HepG2 (cell line): ENCODE data around the gene ITGB7. TPM values are rescaled to one million over a fixed set of nuclear protein-coding genes. Genes with fewer than 3 reads are reported as not detected.

ENCODE experiments used
- ATAC-seq: fragments of 200-7000 bp; cut with Tn5 transposase; 3 replicates; pipeline ENCODE4 v1.9.1; 2020; ENCODE audit warnings: mild to moderate bottlenecking, moderate library complexity
- BruUV-seq: library from RNA; stranded (reverse); fragments of 400-500 nt; replicated peaks from 2 replicates; lab custom pipeline; 2021; lab: Mats Ljungman, UMichigan
- CTCF ChIA-PET: fragments of 300-600 bp; formaldehyde crosslinking; extraction: SDS; loops from one replicate; lab custom pipeline; 2021; ENCODE audit warnings: low total read pairs, inconsistent platforms, low intra/inter-chr PET ratio; lab: Yijun Ruan, JAX
- POLR2A ChIA-PET: fragments of 350-600 bp; sonication (Branson Sonifier 250); formaldehyde crosslinking; loops from one replicate; lab custom pipeline; 2020; ENCODE audit warnings: antibody characterized with exemption, inconsistent platforms; lab: Yijun Ruan, JAX
- DNase-seq: peaks from one replicate; pipeline ENCODE4 v3.0.0-alpha.2; 2015; ENCODE audit warnings: low spot score
- FAIRE-seq: peaks from 3 replicates; lab custom pipeline; 2011; peaks lifted over from hg19 to GRCh38; lab: Jason Lieb, UNC
- H2AFZ ChIP-seq: one replicate; pipeline ENCODE4 v1.6.1; 2011; ENCODE audit warnings: low read length, inconsistent platforms
- H3K27ac ChIP-seq: fragments of 300-600 bp; 3 replicates; pipeline ENCODE4 v1.8.0; 2011; ENCODE audit warnings: mixed run types, mild to moderate bottlenecking, mixed read lengths, low read length, inconsistent platforms; ENCODE audit not compliant: insufficient read depth; ENCODE audit errors: extremely low read length
- H3K27me3 ChIP-seq, 2 experiments: fragments of 200-600 bp in 1 of 2; 2 replicates in 1 of 2; 3 replicates in 1 of 2; pipeline versions ENCODE4 v1.6.0 to v1.8.0; 2011; ENCODE audit warnings: low read length in 2 of 2, mild to moderate bottlenecking in 2 of 2, moderate library complexity in 2 of 2, inconsistent platforms in 1 of 2; ENCODE audit not compliant: insufficient read depth in 2 of 2, control insufficient read depth in 1 of 2
- H3K36me3 ChIP-seq, 2 experiments: fragments of 200-600 bp in 1 of 2; replicated peaks in 1 of 2; 2 replicates in 1 of 2; 3 replicates in 1 of 2; pipeline versions ENCODE4 v1.5.1 to v1.8.0; 2011; ENCODE audit warnings: low read length in 2 of 2, inconsistent platforms in 1 of 2; ENCODE audit not compliant: insufficient read depth in 2 of 2, control insufficient read depth in 1 of 2
- H3K4me1 ChIP-seq: 2 replicates; pipeline ENCODE4 v1.5.1; 2012; ENCODE audit warnings: low read length, inconsistent platforms; ENCODE audit not compliant: insufficient read depth
- H3K4me2 ChIP-seq: 2 replicates; pipeline ENCODE4 v1.6.0; 2011; ENCODE audit warnings: low read depth, low read length, inconsistent platforms
- H3K4me3 ChIP-seq, 3 experiments: fragments of 200-600 bp in 1 of 3; sonication (generic), shearing (Covaris generic) in 1 of 3; replicated peaks in 1 of 3; 2 replicates each; pipeline ENCODE4 v1.5.1; 2011 to 2016; ENCODE audit warnings: low read length in 3 of 3, inconsistent platforms in 2 of 3, low read depth in 2 of 3, mild to moderate bottlenecking in 2 of 3, control low read depth in 1 of 3, mixed read lengths in 1 of 3; ENCODE audit not compliant: insufficient read depth in 1 of 3
- H3K79me2 ChIP-seq: one replicate; pipeline ENCODE4 v1.6.1; 2011; ENCODE audit warnings: low read length, inconsistent platforms; ENCODE audit not compliant: insufficient read depth
- H3K9ac ChIP-seq: 2 replicates; pipeline ENCODE4 v1.6.0; 2011; ENCODE audit warnings: mild to moderate bottlenecking, low read depth, low read length, inconsistent platforms; ENCODE audit not compliant: insufficient read depth
- H3K9me3 ChIP-seq: 2 replicates; pipeline ENCODE4 v1.5.1; 2012; ENCODE audit warnings: mild to moderate bottlenecking, low read length
- H4K20me1 ChIP-seq: 2 replicates; pipeline ENCODE4 v1.6.0; 2011; ENCODE audit warnings: inconsistent platforms, mild to moderate bottlenecking, low read length, moderate library complexity; ENCODE audit not compliant: insufficient read depth
- NR2C2 ChIP-seq: sonication (generic); formaldehyde crosslinking; IDR thresholded peaks from 2 replicates; pipeline ENCODE4 v1.4.0; 2020; ENCODE audit warnings: missing genetic modification reagents, mild to moderate bottlenecking, moderate library complexity, borderline replicate concordance
- SMYD3 ChIP-seq: sonication (generic); formaldehyde crosslinking; IDR thresholded peaks from 2 replicates; pipeline ENCODE4 v1.8.1; 2023; ENCODE audit warnings: mild to moderate bottlenecking, missing genetic modification reagents
- SP2 ChIP-seq: sonication (generic); formaldehyde crosslinking; IDR thresholded peaks from 2 replicates; pipeline ENCODE4 v1.5.1; 2020; ENCODE audit warnings: mild to moderate bottlenecking, missing genetic modification reagents
- SRSF1 ChIP-seq: fragments of 200-400 bp; formaldehyde crosslinking; optimal IDR thresholded peaks from 2 replicates; pipeline ENCODE3; 2017; ENCODE audit warnings: mild to moderate bottlenecking, low read depth, low read length, moderate library complexity
- TP53 ChIP-seq: sonication (generic); formaldehyde crosslinking; conservative IDR thresholded peaks from 2 replicates; pipeline ENCODE4 v1.4.0; 2020; ENCODE audit warnings: missing genetic modification reagents
- ZBTB21 ChIP-seq: sonication (generic); formaldehyde crosslinking; IDR thresholded peaks from 2 replicates; pipeline ENCODE4 v1.4.0; 2020; ENCODE audit warnings: missing genetic modification reagents
- ZFP1 ChIP-seq: IDR thresholded peaks from 2 replicates; pipeline ENCODE4 v1.6.1; 2016
- ZNF224 ChIP-seq: sonication (generic); formaldehyde crosslinking; IDR thresholded peaks from 2 replicates; pipeline ENCODE4 v1.5.0; 2020; ENCODE audit warnings: mild to moderate bottlenecking, missing genetic modification reagents
- ZNF280D ChIP-seq: sonication (generic); formaldehyde crosslinking; IDR thresholded peaks from 2 replicates; pipeline ENCODE4 v1.5.1; 2020; ENCODE audit warnings: mild to moderate bottlenecking, missing genetic modification reagents
- ZNF703 ChIP-seq: sonication (generic); formaldehyde crosslinking; IDR thresholded peaks from 2 replicates; pipeline ENCODE4 v1.5.1; 2020; ENCODE audit warnings: missing genetic modification reagents, mild to moderate bottlenecking, moderate library complexity, borderline replicate concordance
- ZSCAN21 ChIP-seq: sonication (generic); formaldehyde crosslinking; IDR thresholded peaks from 2 replicates; pipeline ENCODE4 v1.8.0; 2022; ENCODE audit warnings: mild to moderate bottlenecking, missing genetic modification reagents, moderate library complexity, borderline replicate concordance
- WGBS: methylation state at CpG from one replicate; pipeline ENCODE4 v1.1.6; 2017; ENCODE audit warnings: low lambda C conversion rate; 5-methylcytosine and 5-hydroxymethylcytosine counted together
- in situ Hi-C: cut with HindIII; loops from 2 replicates; pipeline ENCODE4 v1.10.0; 2017; ENCODE audit warnings: low pct_unique_long_range_greater_than_20kb; ENCODE audit not compliant: extremely low pct_ligation_motif_present
- intact Hi-C: fragments of 100-400 bp; cut with micrococcal nuclease; formaldehyde crosslinking; loops from one replicate; pipeline ENCODE4 v1.10.0; 2022; ENCODE audit not compliant: unreplicated experiment
- polyA plus RNA-seq, 8 experiments: library from polyadenylated mRNA; depleted of rRNA in 3 of 8; stranded (reverse) in 7 of 8; unstranded in 1 of 8; fragments of >200 nt; fragmentation: Illumina TruSeq in 4 of 8; extraction: Trizol in 4 of 8; gene quantifications; 2 replicates each; pipeline versions ENCODE4 v1.2.1 to v1.2.3, GENCODE V29; 2011 to 2016; ENCODE audit warnings: low read depth in 4 of 8, missing spikeins in 1 of 8, mixed read lengths in 1 of 8; ENCODE audit not compliant: insufficient read depth in 1 of 8
- total RNA-seq, 5 experiments: library from RNA; depleted of rRNA; stranded (reverse); fragments of >200 nt; fragmentation: Illumina TruSeq; extraction: Trizol; gene quantifications; 2 replicates each; pipeline ENCODE4 v1.2.3, GENCODE V29; 2016; ENCODE audit warnings: low read depth in 1 of 5
- TF ChIP-seq, protein P1 (sequence below): sonication (generic); formaldehyde crosslinking; IDR thresholded peaks from 2 replicates; pipeline ENCODE4 v1.5.0; 2020; ENCODE audit warnings: mild to moderate bottlenecking, missing genetic modification reagents, borderline replicate concordance
- TF ChIP-seq, protein P2 (sequence below): sonication (generic); formaldehyde crosslinking; IDR thresholded peaks from 2 replicates; pipeline ENCODE4 v1.5.0; 2020; ENCODE audit warnings: mild to moderate bottlenecking, missing genetic modification reagents
- TF ChIP-seq, protein P3 (sequence below): sonication (generic); formaldehyde crosslinking; IDR thresholded peaks from 2 replicates; pipeline ENCODE4 v1.8.0; 2022; ENCODE audit warnings: missing genetic modification reagents, low read depth, mild to moderate bottlenecking, borderline replicate concordance
- TF ChIP-seq, protein P4 (sequence below): sonication (generic); formaldehyde crosslinking; IDR thresholded peaks from 2 replicates; pipeline ENCODE4 v1.8.1; 2023; ENCODE audit warnings: mild to moderate bottlenecking, inconsistent platforms, moderate library complexity, missing genetic modification reagents, borderline replicate concordance

Gene ITGB7
- total and polyA plus RNA-seq, 2 of the 13 experiments (the other 11 are each of a cell fraction or from before 2014, with no cell fraction given) = 0.16 to 0.18 TPM

- WGBS = 17% methylated on average over 7 of the region's 11 CpGs
- H4K20me1 ChIP-seq = no peaks in the 10 kb centered on the region
- H3K9me3 ChIP-seq = no peaks in the 10 kb centered on the region
- peaks cover 6 to 31% of the 10 kb centered on the region in 2 experiments; a peak in 3 of 5 replicates for H3K27me3 ChIP-seq
- ChIA-PET CTCF (no interaction called here), POLR2A (interaction anchor here (0.6 to 1.6 kb wide), 3 partner anchors 10 to 61 kb away, joined by 3 to 9 read pairs (median 3); partner anchors contain the start of genes CSAD, ESPL1 and ZNF740)
- peaks cover 27% of the 10 kb centered on the region; the same call in 1 of the 2 replicates for H3K4me1 ChIP-seq
- in situ Hi-C loops = no loop called here
- no peaks in the 10 kb centered on the region for H3K36me3 ChIP-seq
- no peak overlapping the region for H2AFZ ChIP-seq
- H3K4me2 ChIP-seq = no peak overlapping the region
- no peaks in the 10 kb centered on the region for H3K79me2 ChIP-seq
- DNase-seq (no peak), FAIRE-seq (no peak), ATAC-seq (peak; percentile 68)
- H3K9ac ChIP-seq = no peak overlapping the region
- H3K4me3 ChIP-seq = no peak overlapping the region
- intact Hi-C loops = no loop called here
- no peak overlapping the region for H3K27ac ChIP-seq
- no TSS peak for BruUV-seq
- TF ChIP-seq ZFP1 (no peak), ZNF280D (CRISPR knock-in tag) (no peak), SP2 (no peak), TP53 (no peak), ZNF224 (CRISPR knock-in tag) (no peak), ZSCAN21 (no peak), SRSF1 (no peak), SMYD3 (CRISPR knock-in tag) (no peak), ZNF703 (CRISPR knock-in tag) (no peak), NR2C2 (CRISPR knock-in tag) (no peak), ZBTB21 (CRISPR knock-in tag) (no peak)
- TF ChIP-seq, protein P1, sequence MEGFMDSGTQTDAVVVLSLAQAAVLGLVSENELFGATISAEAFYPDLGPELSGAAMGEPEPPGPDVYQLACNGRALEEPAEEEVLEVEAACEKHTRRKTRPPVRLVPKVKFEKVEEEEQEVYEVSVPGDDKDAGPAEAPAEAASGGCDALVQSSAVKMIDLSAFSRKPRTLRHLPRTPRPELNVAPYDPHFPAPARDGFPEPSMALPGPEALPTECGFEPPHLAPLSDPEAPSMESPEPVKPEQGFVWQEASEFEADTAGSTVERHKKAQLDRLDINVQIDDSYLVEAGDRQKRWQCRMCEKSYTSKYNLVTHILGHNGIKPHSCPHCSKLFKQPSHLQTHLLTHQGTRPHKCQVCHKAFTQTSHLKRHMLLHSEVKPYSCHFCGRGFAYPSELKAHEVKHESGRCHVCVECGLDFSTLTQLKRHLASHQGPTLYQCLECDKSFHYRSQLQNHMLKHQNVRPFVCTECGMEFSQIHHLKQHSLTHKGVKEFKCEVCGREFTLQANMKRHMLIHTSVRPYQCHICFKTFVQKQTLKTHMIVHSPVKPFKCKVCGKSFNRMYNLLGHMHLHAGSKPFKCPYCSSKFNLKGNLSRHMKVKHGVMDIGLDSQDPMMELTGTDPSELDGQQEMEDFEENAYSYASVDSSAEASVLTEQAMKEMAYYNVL (CRISPR knock-in tag) = no peak
- TF ChIP-seq, protein P2, sequence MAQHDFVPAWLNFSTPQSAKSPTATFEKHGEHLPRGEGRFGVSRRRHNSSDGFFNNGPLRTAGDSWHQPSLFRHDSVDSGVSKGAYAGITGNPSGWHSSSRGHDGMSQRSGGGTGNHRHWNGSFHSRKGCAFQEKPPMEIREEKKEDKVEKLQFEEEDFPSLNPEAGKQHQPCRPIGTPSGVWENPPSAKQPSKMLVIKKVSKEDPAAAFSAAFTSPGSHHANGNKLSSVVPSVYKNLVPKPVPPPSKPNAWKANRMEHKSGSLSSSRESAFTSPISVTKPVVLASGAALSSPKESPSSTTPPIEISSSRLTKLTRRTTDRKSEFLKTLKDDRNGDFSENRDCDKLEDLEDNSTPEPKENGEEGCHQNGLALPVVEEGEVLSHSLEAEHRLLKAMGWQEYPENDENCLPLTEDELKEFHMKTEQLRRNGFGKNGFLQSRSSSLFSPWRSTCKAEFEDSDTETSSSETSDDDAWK (CRISPR knock-in tag) = no peak
- TF ChIP-seq, protein P3, sequence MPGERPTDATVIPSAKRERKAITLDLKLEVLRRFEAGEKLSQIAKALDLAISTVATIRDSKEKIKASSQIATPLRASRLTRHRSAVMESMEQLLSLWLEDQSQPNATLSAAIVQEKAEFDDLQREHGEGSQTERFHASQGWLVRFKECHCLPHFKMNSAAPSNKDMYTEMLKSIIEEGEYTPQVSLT = no peak
- TF ChIP-seq, protein P4, sequence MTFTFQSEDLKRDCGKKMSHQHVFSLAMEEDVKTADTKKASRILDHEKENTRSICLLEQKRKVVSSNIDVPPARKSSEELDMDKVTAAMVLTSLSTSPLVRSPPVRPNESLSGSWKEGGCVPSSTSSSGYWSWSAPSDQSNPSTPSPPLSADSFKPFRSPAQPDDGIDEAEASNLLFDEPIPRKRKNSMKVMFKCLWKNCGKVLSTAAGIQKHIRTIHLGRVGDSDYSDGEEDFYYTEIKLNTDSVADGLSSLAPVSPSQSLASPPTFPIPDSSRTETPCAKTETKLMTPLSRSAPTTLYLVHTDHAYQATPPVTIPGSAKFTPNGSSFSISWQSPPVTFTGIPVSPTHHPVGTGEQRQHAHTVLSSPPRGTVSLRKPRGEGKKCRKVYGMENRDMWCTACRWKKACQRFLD (CRISPR knock-in tag) = no peak
These were observed 34.8 kb upstream of the ITGB7 start for GRCh38 chr12:53241623-53242412.
